Ramos (cell line): ENCODE measurements around the gene MED27.
"Not testable (repeated sequence)": the region's sequence is repeated elsewhere in the genome, so short reads cannot be mapped to it uniquely, and the experiment has no call there.

Experiments used
- in situ Hi-C: fragments of 300-500 bp; cut with MboI; formaldehyde crosslinking; loops from one replicate; pipeline ENCODE4 v1.14.3; 2022; ENCODE audit warnings: low sequenced_read_pairs; ENCODE audit not compliant: unreplicated experiment

The MED27 gene

GRCh38 chr9:132020820-132021510, 58.7 kb downstream of the MED27 start:
- in situ Hi-C loops: no loop called here

DNA sequence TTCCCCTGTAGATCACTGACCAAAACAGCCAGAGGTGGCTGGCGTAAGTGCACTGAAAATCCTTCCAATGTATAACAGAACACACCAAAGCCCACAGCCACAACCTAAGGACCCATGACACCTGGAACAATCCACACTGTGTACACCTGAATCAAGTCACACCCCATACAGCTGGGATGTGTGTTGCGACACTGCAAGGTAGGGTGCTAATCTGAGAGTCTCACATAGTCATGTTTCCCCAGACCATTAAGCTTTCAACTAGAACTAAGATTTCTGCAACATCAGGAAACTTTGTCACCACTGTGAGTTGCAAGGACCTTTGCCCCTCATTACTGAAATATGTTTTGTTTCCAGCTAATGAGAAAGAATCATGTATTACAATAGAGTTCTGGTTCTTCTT, 59.4 kb downstream of the MED27 start:
- in situ Hi-C loops: no loop called here

DNA sequence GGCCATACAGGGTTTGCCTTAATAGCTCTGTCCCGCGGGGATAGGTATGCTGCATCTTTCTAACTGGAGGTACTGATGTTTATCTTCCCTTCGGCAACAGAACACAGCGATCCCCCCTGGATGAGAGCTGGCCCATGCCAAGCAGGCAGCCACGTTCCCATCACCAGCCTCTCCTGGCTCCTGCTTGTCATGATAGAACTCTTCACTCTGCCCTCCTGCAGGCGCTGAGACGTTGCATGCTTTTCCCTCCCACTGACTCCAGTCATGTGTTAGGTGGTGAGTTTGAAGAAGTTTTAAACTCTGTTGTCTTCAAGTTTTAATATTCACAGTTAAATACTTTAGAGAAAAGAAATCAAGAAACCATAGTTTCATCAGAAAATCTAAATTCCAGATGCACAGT, 60.0 kb downstream of the MED27 start:
- in situ Hi-C loops: no loop called here

DNA sequence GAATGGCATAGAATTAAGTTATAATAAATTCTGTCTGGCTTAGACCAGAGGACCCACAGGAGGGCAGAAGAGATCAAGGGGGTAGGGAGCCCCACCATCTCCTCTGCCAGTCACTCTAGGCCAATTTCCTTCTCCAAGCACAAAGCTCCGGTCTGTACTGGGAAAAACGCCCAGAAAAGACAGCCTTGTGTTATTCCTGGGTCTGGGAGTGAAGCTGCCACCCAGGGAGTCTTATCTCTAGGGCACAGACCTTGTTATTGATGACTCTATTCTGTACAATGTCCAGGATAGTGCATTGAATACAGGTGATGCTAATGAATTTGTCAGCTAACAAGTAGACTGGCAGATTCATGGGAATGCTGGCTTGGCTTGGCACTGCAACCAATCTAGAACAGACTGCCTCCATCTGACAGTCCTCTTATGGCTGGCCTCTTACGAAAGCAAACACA, 60.7 kb downstream of the MED27 start:
- in situ Hi-C loops: no loop called here

DNA sequence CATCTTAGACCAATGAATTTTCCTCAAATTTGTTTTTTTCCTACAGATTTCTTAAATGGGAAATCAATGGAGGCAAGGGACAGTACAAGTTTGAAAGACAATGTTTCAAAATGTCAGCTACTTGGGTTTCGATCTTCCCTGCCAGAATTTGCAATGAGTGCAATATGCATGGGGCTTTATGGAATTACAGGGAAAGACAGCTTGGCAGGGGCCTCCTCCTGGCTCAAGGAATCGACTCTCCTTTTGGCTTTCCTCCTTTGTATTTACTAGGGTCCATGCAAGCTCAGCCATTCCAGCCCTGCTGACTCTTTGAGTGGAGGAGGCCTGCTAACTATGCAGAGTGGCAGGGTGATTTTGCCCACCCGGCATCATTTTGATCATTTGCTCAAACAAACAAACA, 63.2 kb downstream of the MED27 start:
- in situ Hi-C loops: no loop called here

DNA sequence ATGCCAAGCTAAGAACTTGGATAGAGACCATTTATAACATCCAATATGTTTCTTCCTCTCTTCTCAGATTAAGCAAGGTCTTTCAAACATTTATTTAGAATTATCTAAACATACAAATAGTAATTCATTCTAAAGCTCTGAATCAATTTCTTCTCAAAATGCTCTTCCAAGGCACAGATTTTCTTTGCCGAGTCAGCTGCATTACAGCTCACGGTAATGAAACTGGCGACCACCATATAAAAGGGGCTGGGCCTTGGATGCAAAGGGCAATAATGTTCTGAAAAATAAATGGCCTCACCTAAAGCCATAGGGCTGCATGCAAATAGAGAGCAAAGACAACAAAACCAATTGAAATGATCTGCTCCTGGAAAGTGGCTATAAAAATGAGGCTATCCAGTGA, 63.8 kb downstream of the MED27 start:
- in situ Hi-C loops: no loop called here

DNA sequence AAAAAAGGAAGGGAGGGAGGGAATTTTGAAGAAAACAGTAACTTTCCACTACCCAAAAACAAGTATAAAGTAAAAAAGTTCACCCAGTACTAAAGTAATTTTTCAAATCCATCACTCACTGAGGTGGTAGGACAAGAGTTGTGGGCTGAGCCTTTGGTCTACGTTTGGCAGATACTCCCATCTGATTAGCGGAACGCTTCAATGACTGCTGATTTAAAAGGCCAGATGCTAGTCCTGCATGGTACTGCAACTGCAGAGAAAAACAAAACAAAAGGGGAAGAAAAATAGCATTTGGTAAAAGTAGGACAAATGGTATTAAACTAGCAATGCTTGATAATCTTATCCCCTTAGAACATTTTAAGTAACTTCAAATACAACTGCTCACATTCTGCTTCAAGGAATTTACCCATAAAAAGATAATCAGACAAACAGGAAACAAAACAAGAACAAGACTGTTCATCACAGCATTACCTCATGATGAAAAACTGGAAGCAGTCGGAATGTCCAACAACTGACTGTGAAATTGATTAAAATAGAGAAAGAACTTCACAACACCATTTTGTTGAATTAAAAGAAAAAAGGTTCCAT, 65.4 kb downstream of the MED27 start:
- in situ Hi-C loops: no loop called here

DNA sequence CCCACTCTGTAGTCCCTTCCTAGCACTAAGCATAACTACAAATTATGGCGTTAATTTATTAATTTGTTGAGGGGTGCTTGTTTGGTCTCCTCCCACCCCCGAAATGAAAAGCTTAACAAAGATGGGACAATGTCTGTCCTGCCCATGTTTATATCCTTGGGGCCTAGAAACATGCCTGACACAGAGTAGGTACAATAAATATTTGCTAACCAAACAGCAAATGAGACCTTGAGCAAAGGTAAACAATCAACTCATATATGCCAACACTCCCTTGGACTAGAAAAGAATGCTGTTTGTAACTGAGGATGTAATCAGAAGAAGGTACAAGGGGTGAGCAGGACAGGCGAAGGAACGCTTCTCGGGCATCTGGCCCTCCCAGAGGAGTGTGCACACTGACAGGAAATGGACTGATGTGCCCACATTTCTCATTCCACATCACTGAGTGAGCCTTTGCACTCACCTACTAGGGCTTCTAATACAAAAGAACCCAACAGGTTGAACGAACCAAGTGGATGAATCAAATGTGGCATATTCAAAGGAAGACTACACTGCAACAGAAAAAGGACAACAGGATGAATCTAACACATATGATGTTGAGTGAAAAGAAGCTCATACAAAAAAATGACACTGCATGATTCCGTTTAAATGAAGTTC, 66.8 kb downstream of the MED27 start:
- in situ Hi-C loops: no loop called here

DNA sequence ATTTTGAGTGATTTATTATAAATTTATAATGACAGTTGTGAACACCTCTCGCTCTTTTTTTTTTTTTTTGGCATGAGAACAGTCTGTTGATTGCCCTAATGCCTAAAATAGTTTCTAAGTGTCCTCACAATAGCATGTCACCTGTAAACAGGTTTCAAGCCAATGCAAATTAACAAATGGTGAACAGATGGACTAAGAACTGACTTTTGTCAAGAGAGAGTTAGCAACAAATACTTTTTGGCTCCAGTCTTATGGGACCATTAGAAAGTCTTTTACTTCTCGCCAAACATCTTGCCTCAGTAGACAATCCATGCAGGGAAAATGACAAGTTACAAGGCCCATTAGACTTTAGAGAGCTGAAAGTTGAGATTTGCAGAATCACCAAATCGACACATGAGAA, 67.8 kb downstream of the MED27 start:
- in situ Hi-C loops: no loop called here

DNA sequence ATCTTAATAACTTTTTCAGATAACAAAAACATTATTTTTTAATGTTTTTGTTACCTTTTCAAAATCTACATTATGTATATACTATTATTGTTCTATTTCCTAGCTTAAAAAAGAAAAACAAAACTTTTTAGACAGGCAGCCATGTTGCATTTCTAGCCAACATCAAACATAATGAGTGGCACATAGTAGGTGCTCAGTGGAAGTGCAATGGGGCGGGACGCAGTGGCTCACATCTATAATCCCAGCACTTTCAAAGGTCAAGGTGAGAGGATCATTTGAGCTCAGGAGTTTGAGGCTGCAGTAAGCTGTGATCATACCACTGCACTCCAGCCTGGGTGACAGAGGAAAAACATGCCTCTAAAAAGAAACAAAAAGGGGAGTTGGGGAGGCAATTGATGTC, 68.4 kb downstream of the MED27 start:
- in situ Hi-C loops: no loop called here

- in situ Hi-C loops: not testable (repeated sequence)
Observed at GRCh38 chr9:132010201-132010600, 69.5 kb downstream of the MED27 start.

DNA sequence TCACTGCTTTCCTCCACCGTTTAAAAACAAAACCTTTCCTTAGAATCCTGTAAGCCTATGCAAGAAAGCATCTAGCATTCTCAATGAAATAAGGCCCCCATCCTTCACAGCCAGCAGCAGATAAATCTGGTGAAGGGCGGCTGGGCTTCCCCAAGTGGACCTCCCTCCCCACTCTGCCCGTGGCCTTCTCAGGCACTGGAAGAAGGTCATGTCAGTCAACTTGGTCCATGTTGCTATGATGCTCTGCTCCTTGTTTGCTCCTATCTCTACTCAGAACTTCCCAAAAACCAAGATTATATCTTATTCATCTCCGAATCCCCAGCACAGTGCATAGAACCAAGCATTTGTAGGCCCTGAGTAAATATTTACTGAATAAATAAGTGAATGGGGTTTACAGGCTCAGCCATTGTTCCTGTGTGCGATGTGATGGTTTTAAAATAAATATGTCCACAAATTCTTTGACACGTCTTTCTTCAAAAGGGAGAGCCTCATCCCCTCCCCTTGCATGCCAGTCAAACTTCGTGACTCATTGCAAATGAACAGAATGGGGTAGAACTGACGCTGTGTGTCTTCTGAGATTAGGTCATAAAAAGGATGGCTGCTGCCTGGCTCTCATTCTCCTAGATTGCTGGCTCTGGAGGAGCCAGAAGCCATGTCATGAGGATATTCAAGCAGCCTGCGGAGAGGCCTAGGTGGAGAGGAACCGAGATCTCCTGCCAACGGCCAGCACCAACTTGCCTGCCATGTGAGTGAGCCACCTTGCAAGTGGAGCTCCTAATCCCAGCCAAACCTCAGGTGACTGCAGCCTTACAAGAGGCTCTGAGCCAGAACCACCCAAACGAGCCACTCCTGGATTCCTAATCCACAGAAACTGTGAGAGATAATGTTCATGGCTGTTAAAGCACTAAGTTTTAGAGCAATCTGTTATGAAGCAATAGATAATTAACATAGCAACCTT, 70.5 kb downstream of the MED27 start:
- in situ Hi-C loops: no loop called here

DNA sequence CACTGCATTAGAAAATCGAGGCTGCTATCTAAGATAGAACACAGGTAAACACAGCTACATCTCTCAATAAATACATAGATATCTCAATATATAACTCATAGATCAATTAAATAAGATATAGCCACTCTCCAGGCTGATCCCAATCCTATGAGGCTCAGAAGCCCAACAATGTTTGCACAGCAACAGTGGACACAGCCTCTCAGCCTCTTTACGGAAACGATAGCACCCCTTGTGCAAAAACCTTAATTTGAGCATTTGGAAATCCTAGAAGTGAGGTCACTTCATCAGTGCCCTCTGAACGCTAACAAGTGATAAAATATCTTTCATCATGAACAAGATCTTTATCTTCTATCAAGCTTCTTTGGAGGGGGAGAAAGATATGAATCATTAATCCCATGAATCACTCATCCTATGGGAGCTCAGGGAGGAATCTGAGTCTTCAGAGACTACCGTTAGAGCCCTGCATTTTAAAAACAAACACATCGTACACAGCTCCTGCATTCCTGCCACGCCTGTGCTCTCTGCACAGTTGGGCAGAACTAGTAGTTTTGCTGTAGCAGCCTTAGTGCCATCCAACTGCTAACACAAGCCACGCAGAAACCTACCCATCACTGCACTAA, 71.4 kb downstream of the MED27 start:
- in situ Hi-C loops: no loop called here

DNA sequence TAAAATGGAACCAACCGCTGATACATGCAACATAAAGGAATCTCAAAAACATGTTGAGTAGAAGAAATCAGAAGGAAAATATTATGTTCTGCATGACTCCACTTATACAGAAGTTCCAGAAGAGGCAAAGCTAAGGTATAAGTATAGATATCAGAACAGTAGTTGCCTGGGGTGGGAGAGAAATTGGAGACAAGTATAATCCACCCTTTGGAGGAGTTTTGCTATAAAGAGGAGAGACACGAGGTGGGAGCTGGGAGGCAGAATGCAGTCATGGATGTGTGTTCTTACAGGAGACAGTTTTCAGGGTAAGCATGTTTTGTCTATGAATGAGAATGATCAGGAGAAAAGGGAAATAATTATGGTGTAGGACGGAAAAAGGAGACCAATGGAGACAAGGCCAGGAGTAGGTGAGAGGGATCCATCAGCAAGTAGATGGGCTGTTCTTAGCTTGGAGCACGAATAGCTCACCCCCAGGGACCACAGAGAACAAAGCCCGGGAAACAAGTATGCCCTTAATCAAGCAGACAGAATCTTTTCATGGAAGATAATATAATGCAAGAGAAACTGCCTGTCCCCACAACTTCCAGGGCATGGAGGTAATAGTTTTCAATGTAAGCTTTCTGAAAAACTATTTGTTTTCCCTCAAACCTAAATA, 72.2 kb downstream of the MED27 start:
- in situ Hi-C loops: no loop called here

- in situ Hi-C loops: no loop called here
Observed at GRCh38 chr9:132006677-132007370, 72.8 kb downstream of the MED27 start.

- in situ Hi-C loops: no loop called here
Observed at GRCh38 chr9:132005899-132006298, 73.8 kb downstream of the MED27 start.

- in situ Hi-C loops: no loop called here
Observed at GRCh38 chr9:132004323-132004722, 75.3 kb downstream of the MED27 start.

GRCh38 chr9:132003896-132004295, 75.8 kb downstream of the MED27 start:
- in situ Hi-C loops: no loop called here

DNA sequence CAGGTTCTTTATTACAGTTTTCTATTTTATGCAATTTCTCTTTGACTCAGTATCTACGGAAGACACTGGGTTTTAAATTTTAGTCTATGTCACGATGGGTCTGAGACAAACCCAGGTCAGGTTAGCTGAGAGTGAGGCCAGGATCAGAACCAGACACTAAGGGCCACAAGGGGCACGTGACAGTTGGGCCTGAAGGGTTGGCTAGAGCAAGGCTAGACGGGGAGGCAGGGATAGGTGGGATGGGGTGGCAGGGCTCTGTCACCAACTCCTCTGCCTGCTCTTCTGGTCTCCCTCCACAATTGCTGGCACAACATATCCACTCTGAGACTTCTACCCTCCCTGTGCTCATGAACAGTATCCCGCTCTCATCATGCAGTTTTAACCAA, 76.4 kb downstream of the MED27 start:
- in situ Hi-C loops: no loop called here
